Measurements from ENCODE around the gene ARNT2.

ARNT2 gene

GRCh38 chr15:80576519-80577090, 172.4 kb downstream of the ARNT2 start:
- DNase-seq (ENCODE audit: low read depth), result no peak

GRCh38 chr15:80577552-80578205, 173.5 kb downstream of the ARNT2 start:
- DNase-seq (ENCODE audit: low read depth), result no peak

GRCh38 chr15:80578206-80578595, 174.0 kb downstream of the ARNT2 start:
- no peak for DNase-seq (ENCODE audit: low read depth)

GRCh38 chr15:80578871-80579270, 174.7 kb downstream of the ARNT2 start:
- no peak for DNase-seq (ENCODE audit: low read depth)

- no peak for DNase-seq (ENCODE audit: low read depth)
Measured at GRCh38 chr15:80579611-80580010, 175.4 kb downstream of the ARNT2 start.

GRCh38 chr15:80580106-80580505, 175.9 kb downstream of the ARNT2 start:
- no peak for DNase-seq (ENCODE audit: low read depth)

GRCh38 chr15:80580536-80581260, 176.5 kb downstream of the ARNT2 start:
- DNase-seq (ENCODE audit: low read depth), result no peak

- no peak for DNase-seq (ENCODE audit: low read depth)
Measured at GRCh38 chr15:80581976-80582375, 177.8 kb downstream of the ARNT2 start.

- DNase-seq (ENCODE audit: low read depth), result no peak
Measured at GRCh38 chr15:80582816-80583423, 178.7 kb downstream of the ARNT2 start.

GRCh38 chr15:80584561-80584964, 180.4 kb downstream of the ARNT2 start:
- DNase-seq (ENCODE audit: low read depth), result no peak

GRCh38 chr15:80584973-80585525, 180.9 kb downstream of the ARNT2 start:
- DNase-seq (ENCODE audit: low read depth), result no peak

- no peak for DNase-seq (ENCODE audit: low read depth)
Measured at GRCh38 chr15:80585544-80586018, 181.4 kb downstream of the ARNT2 start.

GRCh38 chr15:80586161-80586560, 182.0 kb downstream of the ARNT2 start:
- DNase-seq (ENCODE audit: low read depth), result no peak

- DNase-seq (ENCODE audit: low read depth), result no peak
Measured at GRCh38 chr15:80587007-80587406, 182.8 kb downstream of the ARNT2 start.

GRCh38 chr15:80587816-80588456, 183.8 kb downstream of the ARNT2 start:
- DNase-seq (ENCODE audit: low read depth), result no peak

GRCh38 chr15:80588801-80589200, 184.6 kb downstream of the ARNT2 start:
- no peak for DNase-seq (ENCODE audit: low read depth)

- DNase-seq (ENCODE audit: low read depth), result no peak
Measured at GRCh38 chr15:80590761-80591355, 186.7 kb downstream of the ARNT2 start.

- no peak for DNase-seq (ENCODE audit: low read depth)
Measured at GRCh38 chr15:80591471-80591870, 187.3 kb downstream of the ARNT2 start.

GRCh38 chr15:80591938-80592825, 188.0 kb downstream of the ARNT2 start:
- no peak for DNase-seq (ENCODE audit: low read depth)

GRCh38 chr15:80593486-80594030, 189.4 kb downstream of the ARNT2 start:
- DNase-seq (ENCODE audit: low read depth), result no peak

Measured in stimulated activated CD8-positive, alpha-beta memory T cell treated with anti-CD3 and anti-CD28 coated beads, Interleukin-4, amount 100 ng/mL, for 24 hours (primary cell).